T47D (cell line): ENCODE data around the gene SLCO4A1.

Experiments
- DNase-seq, 2 experiments: peaks; one replicate each; pipeline versions ENCODE4 v3.0.0 to v3.0.0-alpha.2; 2011 to 2012; ENCODE audit warnings: low read depth in 1 of 2, low spot score in 1 of 2
- JUND ChIP-seq: IDR thresholded peaks from 2 replicates; pipeline ENCODE4 v1.6.1; 2012; ENCODE audit warnings: low read depth
- in situ Hi-C: cut with HindIII; loops from 2 replicates; pipeline ENCODE4 v1.10.0; 2016; ENCODE audit warnings: low sequenced_read_pairs, low pct_unique_long_range_greater_than_20kb

Gene SLCO4A1

GRCh38 chr20:62631336-62632308, 10.7 kb upstream of the SLCO4A1 start:
- in situ Hi-C loops, result no loop called here
- no peak for DNase-seq
- no peak for TF ChIP-seq JUND

DNA sequence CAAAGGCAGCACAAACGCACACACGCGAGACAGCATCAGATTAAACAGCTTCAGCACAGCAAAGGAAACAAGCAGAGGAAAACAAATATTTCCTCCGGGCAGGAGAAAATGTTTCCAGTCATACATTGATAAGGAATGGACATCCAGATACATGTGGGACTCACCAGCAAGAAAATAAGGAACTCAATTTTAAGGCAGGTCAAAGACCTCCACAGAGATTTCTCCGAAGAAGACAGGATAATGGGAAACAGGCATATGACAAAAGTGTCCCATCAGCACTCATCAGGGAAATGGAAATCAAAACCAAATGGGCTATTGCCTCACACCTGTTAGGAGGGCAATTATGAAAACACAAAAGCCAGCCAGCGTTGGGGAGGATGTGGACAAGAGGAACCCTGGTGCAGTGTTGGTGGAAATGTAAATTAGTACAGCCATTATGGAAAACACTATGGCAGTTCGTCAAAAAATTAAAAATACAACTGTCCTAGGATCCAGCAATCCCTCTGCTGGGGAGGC, 9.7 kb upstream of the SLCO4A1 start:
- DNase-seq, result no peak
- TF ChIP-seq JUND, result no peak

GRCh38 chr20:62633598-62634329, 8.5 kb upstream of the SLCO4A1 start:
- no peak for DNase-seq
- no peak for TF ChIP-seq JUND
- in situ Hi-C loops, result no loop called here

More for the DNA sequence above, 9.7 kb upstream of the SLCO4A1 start:
- in situ Hi-C loops, result no loop called here

DNA sequence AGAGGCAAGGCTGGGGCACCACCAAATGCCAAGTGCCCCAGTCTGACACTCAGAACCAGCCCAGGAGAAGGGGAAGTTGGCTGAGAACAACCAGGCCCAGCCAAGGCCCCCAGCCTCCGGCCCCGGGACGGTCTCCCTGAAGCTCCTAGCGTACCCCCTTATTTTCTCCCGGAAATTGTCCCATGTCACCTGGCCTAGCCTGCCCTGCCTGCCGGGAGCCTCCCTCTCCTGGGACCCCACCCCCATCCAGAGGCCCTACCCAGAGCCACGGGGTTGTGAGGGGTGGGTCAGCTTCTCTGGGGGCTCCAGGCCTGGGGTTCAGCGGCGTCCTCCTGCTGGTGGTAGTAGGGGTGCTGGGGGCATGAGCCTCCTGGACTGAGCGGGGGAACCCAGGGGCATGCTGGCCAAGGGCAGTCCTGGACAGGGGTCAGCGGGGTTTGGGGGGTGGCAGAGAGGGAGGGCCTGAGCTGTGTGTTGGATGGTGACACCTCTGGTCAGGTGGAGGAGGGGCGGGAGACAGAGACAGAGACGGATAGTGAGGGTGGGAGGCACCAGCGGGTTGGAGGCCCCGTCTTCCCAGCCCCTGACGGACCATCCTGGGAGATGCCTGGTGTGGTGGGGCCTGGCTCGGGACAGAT, 7.9 kb upstream of the SLCO4A1 start:
- TF ChIP-seq JUND, result no peak
- no peak for DNase-seq
- in situ Hi-C loops, result no loop called here

- in situ Hi-C loops, result no loop called here
- no peak for DNase-seq
- no peak for TF ChIP-seq JUND
Observed at GRCh38 chr20:62635232-62635631, 7.1 kb upstream of the SLCO4A1 start.

DNA sequence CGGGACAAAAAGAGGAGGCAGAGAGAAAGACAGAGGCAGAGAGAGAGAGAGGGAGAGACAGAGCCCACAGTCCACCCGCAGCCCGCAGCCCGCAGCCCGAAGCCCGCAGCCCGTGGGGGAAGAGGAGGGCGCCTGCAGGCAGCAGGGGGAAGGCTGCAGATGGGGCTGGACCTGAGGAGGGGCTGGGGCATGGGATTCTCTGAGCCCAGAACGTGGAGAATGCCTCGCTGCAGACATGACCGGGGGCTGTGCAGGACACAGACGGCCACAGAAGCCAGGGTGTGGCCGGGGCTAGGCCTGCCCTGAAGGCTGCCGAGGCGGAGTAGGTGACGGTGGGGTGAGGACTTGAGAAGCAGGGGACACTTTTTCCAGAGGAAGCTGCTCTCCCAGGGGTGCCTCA, 6.5 kb upstream of the SLCO4A1 start:
- in situ Hi-C loops, result no loop called here
- no peak for TF ChIP-seq JUND
- DNase-seq, result no peak

GRCh38 chr20:62636446-62636845, 5.9 kb upstream of the SLCO4A1 start:
- in situ Hi-C loops, result no loop called here
- no peak for TF ChIP-seq JUND
- DNase-seq, result no peak

DNA sequence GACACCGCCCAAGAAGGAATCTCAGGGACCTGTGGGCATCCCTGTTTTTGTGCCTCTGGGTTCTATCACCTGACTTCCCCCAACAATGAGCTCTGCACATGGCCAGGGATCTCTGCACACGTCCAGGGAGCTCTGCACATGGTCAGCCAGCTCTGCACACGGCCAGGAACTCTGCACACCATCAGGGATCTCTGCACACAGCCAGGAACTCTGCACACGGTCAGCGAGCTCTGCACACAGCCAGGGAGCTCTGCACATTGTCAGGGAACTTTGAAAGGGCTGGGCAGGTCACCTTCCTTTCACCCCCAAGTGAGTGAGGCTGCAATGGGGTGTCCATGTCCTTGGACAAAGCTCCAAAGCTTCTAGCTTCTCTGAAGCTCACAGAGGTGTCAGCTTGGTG, 5.2 kb upstream of the SLCO4A1 start:
- in situ Hi-C loops, result no loop called here
- no peak for TF ChIP-seq JUND
- no peak for DNase-seq

DNA sequence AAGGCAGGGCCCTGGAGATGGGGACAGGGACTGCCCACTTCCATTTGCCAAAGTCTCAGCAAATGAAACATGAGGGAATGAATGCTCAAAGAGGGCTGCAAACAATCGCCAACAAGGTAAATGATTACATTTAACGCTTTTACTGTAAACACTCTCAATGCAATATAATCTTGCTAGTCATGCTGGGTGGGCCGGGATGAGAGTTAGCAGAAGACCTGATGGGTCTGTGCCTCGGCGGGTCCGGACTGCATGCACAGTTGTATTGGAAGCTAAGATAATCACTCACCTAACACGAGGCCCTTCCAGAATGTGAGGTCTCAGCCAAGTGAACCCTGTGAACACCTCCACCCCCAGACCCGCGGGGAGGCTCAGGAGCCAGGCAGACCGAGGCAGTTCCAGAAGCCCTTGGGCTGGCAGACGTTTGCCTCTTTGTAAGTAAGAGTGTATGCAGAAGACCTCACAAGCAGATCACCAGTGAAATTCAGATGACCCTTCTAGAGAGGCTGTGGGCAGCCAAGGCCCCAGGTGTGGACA, 4.7 kb upstream of the SLCO4A1 start:
- TF ChIP-seq JUND, result no peak
- in situ Hi-C loops, result no loop called here
- DNase-seq, result no peak

DNA sequence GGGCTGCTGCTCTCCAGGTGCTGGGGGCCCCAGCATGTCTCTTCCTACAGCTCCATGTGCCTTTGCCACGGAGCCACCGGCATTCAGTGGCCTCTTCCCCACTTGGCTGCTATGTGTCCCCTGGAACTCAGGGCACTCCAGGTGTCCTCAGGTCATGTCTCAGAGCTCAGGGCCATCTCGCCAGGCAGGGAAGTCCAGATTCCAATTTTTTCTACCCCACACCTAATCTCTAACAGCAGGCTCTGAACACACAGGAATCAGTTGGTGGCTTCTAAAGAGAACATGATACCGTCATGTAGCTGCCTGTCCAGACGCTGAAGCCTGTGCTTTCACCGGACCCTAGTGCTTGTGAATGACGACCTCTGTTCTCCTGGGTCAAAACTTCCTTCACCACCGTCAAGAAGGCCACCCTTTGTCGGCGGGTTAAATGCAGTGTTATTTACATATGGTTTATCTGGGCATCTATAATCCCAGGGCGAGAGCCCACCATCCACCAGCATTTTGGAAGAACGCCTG, 4.2 kb upstream of the SLCO4A1 start:
- no peak for TF ChIP-seq JUND
- in situ Hi-C loops, result no loop called here
- DNase-seq, result no peak

- DNase-seq, result no peak
- in situ Hi-C loops, result no loop called here
- no peak for TF ChIP-seq JUND
Observed at GRCh38 chr20:62638679-62639406, 3.5 kb upstream of the SLCO4A1 start.
